Stomach (tissue), 9 donors: ENCODE data around the gene VPS8. TPM values are rescaled to one million over a fixed set of nuclear protein-coding genes. Genes with fewer than 3 reads are reported as not detected.
"Not testable (repeated sequence)": the region's sequence is repeated elsewhere in the genome, so short reads cannot be mapped to it uniquely, and the experiment has no call there.

Experiments used
- DNase-seq, 2 donors: peaks; one replicate each; pipeline versions ENCODE4 v3.0.0 to v3.0.0-alpha.2; 2013 to 2019
- H3K27ac ChIP-seq, 5 donors: fragments of 200-600 bp in 4 of 5; sonication (generic) in 4 of 5; one replicate each; pipeline ENCODE4 v1.5.1; 2013 to 2019; ENCODE audit warnings: mild to moderate bottlenecking in 1 of 5, moderate library complexity in 1 of 5
- H3K27me3 ChIP-seq, 3 donors: fragments of 200-600 bp; sonication (generic); one replicate each; pipeline ENCODE4 v1.5.1; 2017 to 2019; ENCODE audit warnings: mixed run types in 1 of 3
- H3K36me3 ChIP-seq, 4 donors: fragments of 200-600 bp; sonication (generic); 1 replicate in 3 of 4; 2 replicates in 1 of 4; pipeline ENCODE4 v1.5.1; 2016 to 2019
- H3K4me1 ChIP-seq, 4 donors: fragments of 200-600 bp; sonication (generic); one replicate each; pipeline ENCODE4 v1.5.1; 2016 to 2019
- H3K4me3 ChIP-seq, 4 donors: fragments of 200-600 bp; sonication (generic) in 3 of 4; one replicate each; pipeline ENCODE4 v1.5.1; 2016 to 2019; ENCODE audit warnings: mild to moderate bottlenecking in 1 of 4
- H3K9me3 ChIP-seq, 4 donors: fragments of 200-600 bp; sonication (generic); one replicate each; pipeline ENCODE4 v1.5.1; 2016 to 2019
- EP300 ChIP-seq: sonication (generic); formaldehyde crosslinking; IDR thresholded peaks from one replicate; pipeline ENCODE4 v1.6.1; 2017; ENCODE audit warnings: antibody characterized with exemption
- POLR2A ChIP-seq, 4 donors: fragments of 450-650 bp; IDR thresholded peaks; one replicate each; pipeline ENCODE4 v1.6.1; 2016; ENCODE audit warnings: antibody characterized with exemption in 4 of 4, control low read depth in 2 of 4, mild to moderate bottlenecking in 1 of 4, moderate library complexity in 1 of 4
- POLR2AphosphoS5 ChIP-seq, 3 donors: sonication (generic); formaldehyde crosslinking; IDR thresholded peaks; one replicate each; pipeline ENCODE4 v1.6.1; 2016; ENCODE audit warnings: antibody characterized with exemption in 3 of 3
- WGBS, 5 donors: extraction: QIAGEN DNeasy Blood & Tissue Kit in 3 of 5; methylation state at CpG; one replicate each; pipeline versions ENCODE4 v1.1.5 to v1.1.7; 2013 to 2018; 5-methylcytosine and 5-hydroxymethylcytosine counted together
- intact Hi-C: fragments of 100-400 bp; cut with DNase I; formaldehyde crosslinking; loops from one replicate; pipeline ENCODE4 v1.15.1; 2023; ENCODE audit warnings: low total_unique reads
- polyA plus RNA-seq, 3 donors: library from polyadenylated mRNA; stranded (reverse); fragments of 200-250 nt; gene quantifications; one replicate each; pipeline ENCODE4 v1.2.3, GENCODE V29; 2013
- total RNA-seq, 5 donors: library from RNA; depleted of rRNA; stranded (reverse); fragments of >200 nt; gene quantifications; one replicate each; pipeline versions ENCODE4 v1.1.0 to v1.2.3, GENCODE V29; 2014 to 2016
- TF ChIP-seq, protein P1 (sequence below), 7 experiments: fragments of 450-650 bp in 4 of 7; fragments of 200-600 bp in 3 of 7; sonication (generic) in 3 of 7; IDR thresholded peaks; one replicate each; pipeline ENCODE4 v1.5.1; 2016 to 2019; ENCODE audit warnings: antibody characterized with exemption in 7 of 7, control low read depth in 2 of 7, mild to moderate bottlenecking in 1 of 7
- donor health status: healthy with polysubstance abuse.
- donor health status: Bipolar disorder and iron deficiency.
- donor health status: healthy.

The VPS8 gene
- total and polyA plus RNA-seq, 8 donors = 7.5 to 126 (median 37.5) TPM

DNA sequence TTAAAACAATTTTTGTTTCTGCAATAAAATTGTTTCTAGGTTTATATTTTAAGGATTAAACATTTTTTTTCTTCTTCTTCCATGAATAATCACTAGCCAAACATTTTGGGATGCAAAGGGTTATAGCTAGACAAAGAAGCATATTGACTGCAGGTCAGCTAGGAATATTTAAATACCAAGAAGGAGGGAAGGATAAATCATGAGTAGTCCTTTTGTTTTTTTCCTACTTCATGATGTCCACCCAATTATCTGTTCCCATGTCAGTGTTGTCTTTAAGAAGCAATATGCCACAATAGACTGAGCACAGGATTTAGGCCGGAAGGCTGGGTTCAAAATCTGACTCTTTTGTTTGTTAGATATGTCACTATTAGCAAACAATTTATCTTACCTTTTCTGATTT is 82.1 kb downstream of the VPS8 start:
- TF ChIP-seq POLR2A (IDR thresholded peaks at IDR 0.05) (no peak), EP300 (no peak), POLR2AphosphoS5 (IDR thresholded peaks at IDR 0.05) (no peak)
- TF ChIP-seq, protein P1, sequence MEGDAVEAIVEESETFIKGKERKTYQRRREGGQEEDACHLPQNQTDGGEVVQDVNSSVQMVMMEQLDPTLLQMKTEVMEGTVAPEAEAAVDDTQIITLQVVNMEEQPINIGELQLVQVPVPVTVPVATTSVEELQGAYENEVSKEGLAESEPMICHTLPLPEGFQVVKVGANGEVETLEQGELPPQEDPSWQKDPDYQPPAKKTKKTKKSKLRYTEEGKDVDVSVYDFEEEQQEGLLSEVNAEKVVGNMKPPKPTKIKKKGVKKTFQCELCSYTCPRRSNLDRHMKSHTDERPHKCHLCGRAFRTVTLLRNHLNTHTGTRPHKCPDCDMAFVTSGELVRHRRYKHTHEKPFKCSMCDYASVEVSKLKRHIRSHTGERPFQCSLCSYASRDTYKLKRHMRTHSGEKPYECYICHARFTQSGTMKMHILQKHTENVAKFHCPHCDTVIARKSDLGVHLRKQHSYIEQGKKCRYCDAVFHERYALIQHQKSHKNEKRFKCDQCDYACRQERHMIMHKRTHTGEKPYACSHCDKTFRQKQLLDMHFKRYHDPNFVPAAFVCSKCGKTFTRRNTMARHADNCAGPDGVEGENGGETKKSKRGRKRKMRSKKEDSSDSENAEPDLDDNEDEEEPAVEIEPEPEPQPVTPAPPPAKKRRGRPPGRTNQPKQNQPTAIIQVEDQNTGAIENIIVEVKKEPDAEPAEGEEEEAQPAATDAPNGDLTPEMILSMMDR (IDR thresholded peaks at IDR 0.05) = no peak
- intact Hi-C loops = no loop called here
- WGBS, 5 donors = 77 to 100% (median 97%) methylated on average over 1 of the region's 1 CpG

GRCh38 chr3:184895350-184895749 is 83.4 kb downstream of the VPS8 start:
- H3K36me3 ChIP-seq = peaks cover 0 to 27% (median 25%) of the 10 kb centered on the region in 4 donors
- intact Hi-C loops = no loop called here
- H3K4me3 ChIP-seq = no peak overlapping the region
- H3K9me3 ChIP-seq = no peaks in the 10 kb centered on the region
- no peak for TF ChIP-seq POLR2AphosphoS5 (IDR thresholded peaks at IDR 0.05)
- TF ChIP-seq EP300 = no peak
- no peak for TF ChIP-seq POLR2A (IDR thresholded peaks at IDR 0.05)
- TF ChIP-seq, protein P1 (IDR thresholded peaks at IDR 0.05) = no peak
- WGBS, 5 donors = 88 to 100% (median 94%) methylated on average over 3 to 4 of the region's 4 CpGs
- no peaks in the 10 kb centered on the region for H3K27me3 ChIP-seq
- no peak overlapping the region for H3K27ac ChIP-seq
- DNase-seq = no peak
- no peaks in the 10 kb centered on the region for H3K4me1 ChIP-seq

More for the DNA sequence above, 82.1 kb downstream of the VPS8 start:
- Histone ChIP-seq H3K27me3 (no peaks in the 10 kb centered on the region), H3K27ac (no peak overlapping the region), H3K4me1 (no peaks in the 10 kb centered on the region), H3K9me3 (no peaks in the 10 kb centered on the region), H3K4me3 (no peak overlapping the region), H3K36me3 (peaks cover 0 to 29% (median 24%) of the 10 kb centered on the region in 4 donors)
- no peak for DNase-seq

DNA sequence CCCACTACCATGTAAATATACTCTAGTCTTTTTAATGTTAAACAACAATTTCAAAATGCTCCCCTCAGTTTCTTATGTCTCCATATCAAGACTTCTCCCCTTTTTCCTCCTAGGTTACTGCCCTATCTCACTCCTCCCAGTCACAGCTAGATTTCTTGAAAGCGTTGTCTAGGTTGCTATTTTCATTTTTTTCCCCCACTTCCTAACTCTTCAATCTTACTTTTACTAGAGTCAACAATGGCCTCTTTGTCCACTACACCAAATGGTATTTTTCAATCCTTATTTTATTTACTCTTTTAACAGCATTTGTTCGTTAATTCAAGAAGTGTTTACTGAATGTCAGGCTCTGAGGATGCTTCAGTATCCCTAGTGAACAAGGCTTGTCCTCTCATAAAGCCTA is 84.4 kb downstream of the VPS8 start:
- Histone ChIP-seq H3K27ac (no peak overlapping the region), H3K27me3 (no peaks in the 10 kb centered on the region), H3K9me3 (no peaks in the 10 kb centered on the region), H3K4me1 (no peaks in the 10 kb centered on the region), H3K4me3 (no peak overlapping the region), H3K36me3 (peaks cover 0 to 29% (median 24%) of the 10 kb centered on the region in 4 donors)
- no peak for DNase-seq
- 58 to 72% (median 66%) methylated on average over 2 of the region's 2 CpGs for WGBS, 5 donors
- no peak for TF ChIP-seq POLR2A (IDR thresholded peaks at IDR 0.05)
- intact Hi-C loops = no loop called here

DNA sequence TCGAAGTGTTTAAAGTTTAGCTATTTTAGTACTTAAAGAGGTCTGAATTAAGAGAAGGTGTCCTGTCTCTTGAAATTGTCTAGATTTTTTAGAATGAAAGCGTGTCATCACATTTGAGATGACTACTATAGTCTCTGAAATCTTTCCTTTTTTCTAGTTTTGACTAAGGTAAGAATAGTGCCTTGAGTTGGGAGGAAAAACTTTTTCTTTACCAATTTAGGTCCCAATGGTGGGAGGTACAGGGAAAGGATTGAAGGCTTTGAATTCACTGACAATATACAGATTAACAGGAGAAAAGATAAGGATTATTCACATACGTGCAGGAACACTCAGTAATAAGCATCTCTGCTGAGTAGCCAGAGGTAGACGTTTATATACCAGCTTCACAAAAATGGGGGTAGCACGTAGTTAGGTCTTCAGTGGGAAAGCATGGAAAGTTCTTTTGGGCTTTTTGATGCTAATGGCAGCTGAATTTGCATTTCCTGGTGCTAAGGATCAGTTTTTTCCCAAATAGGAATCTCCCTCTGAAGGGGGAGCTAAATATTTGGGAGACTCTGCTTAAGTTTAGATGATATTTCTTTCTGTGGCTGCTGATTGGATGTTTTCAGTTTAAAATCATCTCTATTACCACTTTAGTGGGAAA is 88.1 kb downstream of the VPS8 start:
- no peak for TF ChIP-seq EP300
- TF ChIP-seq, protein P1 (IDR thresholded peaks at IDR 0.05) = no peak
- TF ChIP-seq POLR2AphosphoS5 (IDR thresholded peaks at IDR 0.05) = no peak
- TF ChIP-seq POLR2A (IDR thresholded peaks at IDR 0.05) = no peak
- H3K36me3 ChIP-seq = peaks cover 0 to 45% (median 42%) of the 10 kb centered on the region in 4 donors
- H3K9me3 ChIP-seq = no peaks in the 10 kb centered on the region
- H3K27ac ChIP-seq = no peak overlapping the region
- no peaks in the 10 kb centered on the region for H3K4me1 ChIP-seq
- H3K27me3 ChIP-seq = no peaks in the 10 kb centered on the region
- 85 to 90% (median 90%) methylated on average over 5 of the region's 5 CpGs for WGBS, 5 donors
- no peak for DNase-seq
- intact Hi-C loops = no loop called here
- H3K4me3 ChIP-seq = no peak overlapping the region

DNA sequence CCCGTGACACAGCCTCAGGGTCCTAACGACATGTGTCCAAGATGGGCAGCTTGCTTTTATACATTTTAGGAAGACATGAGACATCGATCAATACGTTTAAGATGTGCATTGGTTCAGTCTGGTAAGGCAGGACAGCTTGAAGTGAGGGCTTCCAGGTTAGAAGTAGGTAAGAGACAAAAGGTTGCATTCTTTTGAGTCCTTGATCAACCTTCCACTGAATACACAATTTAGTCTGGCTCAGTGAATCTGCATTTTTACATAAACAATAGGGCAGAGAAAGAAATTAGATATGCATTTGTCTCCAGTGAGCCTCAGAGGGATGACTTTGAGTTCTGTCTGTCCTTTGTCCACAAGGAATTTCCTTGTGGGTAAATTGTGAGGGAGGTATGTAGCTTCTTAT is 95.1 kb downstream of the VPS8 start:
- H3K27ac ChIP-seq, H3K4me3 ChIP-seq, intact Hi-C loops, H3K4me1 ChIP-seq, H3K27me3 ChIP-seq, DNase-seq, H3K9me3 ChIP-seq: not testable (repeated sequence)
- WGBS, 5 donors = 94 to 96% (median 95%) methylated on average over 4 of the region's 4 CpGs
- peaks cover 0 to 36% (median 23%) of the 10 kb centered on the region in 4 donors for H3K36me3 ChIP-seq
